ENCODE measurements around the gene HOXB7. TPM values are rescaled to one million over a fixed set of nuclear protein-coding genes. Genes with fewer than 3 reads are reported as not detected.
A peak's percentile ranks its signal among the peaks of the same experiment; 100 is the strongest.

Gene HOXB7
- total and polyA plus RNA-seq, 2 experiments from 2014 or later, result 11.1 to 18.9 TPM

DNA sequence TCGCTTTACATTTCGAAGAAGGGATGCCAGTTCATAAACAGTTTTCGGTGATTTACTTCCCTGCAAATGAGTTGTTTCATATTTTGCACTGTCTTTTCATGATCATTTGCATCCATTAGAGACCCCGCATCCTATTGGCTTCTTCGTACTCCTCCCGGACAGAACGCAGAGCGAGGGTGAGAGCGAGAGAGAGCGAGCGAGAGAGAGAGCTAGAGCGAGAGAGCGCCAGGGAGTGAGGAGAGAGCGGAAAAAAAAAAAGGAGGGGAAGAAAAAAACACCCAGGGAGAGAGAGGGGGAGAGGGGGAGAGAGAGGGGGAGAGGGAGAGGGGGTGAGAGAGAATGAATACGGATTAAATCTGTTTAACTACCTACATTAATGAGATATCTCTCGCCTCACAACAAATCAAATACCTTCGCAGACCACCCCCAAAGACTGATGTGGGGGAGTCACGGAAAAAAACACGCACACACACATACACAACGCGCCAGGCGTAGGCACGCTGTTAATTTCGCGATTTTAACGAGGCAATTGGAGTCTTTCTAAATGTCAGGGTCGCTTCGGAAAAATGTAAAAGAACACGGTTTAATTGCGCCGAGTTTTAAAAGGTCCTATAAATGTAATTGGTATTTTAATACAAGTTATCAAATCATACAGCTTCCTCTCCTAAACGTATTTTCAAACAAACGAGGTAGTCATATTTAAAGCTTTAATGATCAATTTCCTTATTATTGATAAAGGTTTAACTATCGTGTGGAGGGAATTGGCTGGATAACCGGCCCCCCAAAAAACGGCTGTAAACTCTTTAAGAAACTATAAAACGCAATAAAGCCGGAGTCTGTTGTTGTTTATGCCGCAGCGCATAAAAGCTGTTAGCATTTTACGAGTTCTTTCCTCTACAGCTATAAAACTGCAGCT is 4.5 kb upstream of the HOXB7 start, which contains the start of gene HOXB8:
TSS of gene HOXB8 (minus strand) at position 246 of the 916 bp plus-strand sequence. CDS start 588 bp downstream, outside the sequence.
- Histone ChIP-seq H3K9me2 (ENCODE audit: insufficient read depth) (no peaks in the 10 kb centered on the region), H2AFZ (no peak within 1 kb of the TSS), H3K9me3 (ENCODE audit: low read depth) (no peaks in the 10 kb centered on the region), H3K27me3 (replicated peaks; ENCODE audit: insufficient read depth) (peaks cover 67% of the 10 kb centered on the region), H4K20me1 (ENCODE audit: insufficient read depth) (no peaks in the 10 kb centered on the region), H3K9ac (no peak within 1 kb of the TSS), H3K36me3 (ENCODE audit: low read depth) (no peaks in the 10 kb centered on the region), H3K4me3 (no peak within 1 kb of the TSS), H3K79me2 (ENCODE audit: insufficient read depth) (no peaks in the 10 kb centered on the region), H3K4me2 (ENCODE audit: unreplicated experiment) (no peak within 1 kb of the TSS), H3K4me1 (ENCODE audit: insufficient read depth) (no peaks in the 10 kb centered on the region; the same call in 1 of the 2 replicates), H3K27ac (no peak within 1 kb of the TSS), H3F3A (ENCODE audit: insufficient read depth) (no peaks in the 10 kb centered on the region)
- in situ Hi-C loops (cut with MboI), result no loop called here
- TF ChIP-seq EZH2phosphoT487 (IDR thresholded peaks at IDR 0.05; ENCODE audit: insufficient read depth, low read depth), result peak; percentile 77; the same call in 1 of the 2 replicates
- TF ChIP-seq EZH2 (IDR thresholded peaks at IDR 0.05; ENCODE audit: insufficient read depth, poor library complexity, severe bottlenecking), result peak; percentile 97
- 18 to 23% methylated on average over 39 to 41 of the region's 41 CpGs for WGBS, 2 experiments (ENCODE audit: low coverage in 1 of 2, low lambda C conversion rate in 2 of 2, missing lambda C conversion rate in 2 of 2)
- no peak for DNase-seq

DNA sequence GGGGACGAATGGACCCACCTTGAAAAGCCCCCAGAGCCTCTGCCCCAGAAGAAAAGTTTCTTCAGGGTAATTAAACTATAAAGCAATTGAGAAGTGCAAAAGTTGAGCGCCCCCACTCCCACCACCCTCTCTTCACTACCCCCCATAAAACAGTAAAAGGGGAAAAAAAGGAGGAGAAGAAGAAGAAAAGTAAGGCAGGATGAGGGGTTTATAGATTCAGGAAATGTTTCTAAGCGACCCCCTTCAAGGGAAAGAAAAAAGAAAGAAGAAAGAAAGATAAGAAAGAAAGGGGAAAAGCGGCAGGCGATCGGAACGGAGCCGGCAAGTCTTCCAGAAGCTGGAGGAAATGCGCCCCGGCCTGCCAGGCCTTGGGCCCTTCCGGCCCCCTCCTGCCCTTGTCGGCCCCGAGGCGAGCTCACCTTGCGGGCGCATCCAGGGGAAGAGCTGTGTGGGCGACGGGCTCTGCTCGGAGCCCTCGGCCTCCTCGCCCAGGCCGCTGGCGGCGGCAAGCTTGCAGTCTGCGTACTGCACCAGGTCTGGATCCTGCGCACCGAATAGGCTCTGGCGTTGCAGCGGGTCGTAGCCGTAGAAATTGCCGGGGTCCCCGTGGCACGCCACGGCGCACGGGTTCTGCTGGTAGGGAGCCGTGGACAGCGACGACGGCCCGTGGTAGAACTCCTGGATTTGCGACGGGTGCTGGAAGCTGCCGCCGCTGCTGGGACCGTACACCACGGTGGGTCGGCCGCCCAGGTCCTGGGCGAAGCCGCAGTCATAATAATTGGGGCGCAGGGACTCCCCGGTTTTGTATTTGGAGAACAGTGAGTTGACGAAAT is 3.3 kb upstream of the HOXB7 start:
- Histone ChIP-seq H3F3A (ENCODE audit: insufficient read depth) (no peaks in the 10 kb centered on the region), H3K4me3 (no peak overlapping the region), H3K9ac (no peak overlapping the region), H3K27me3 (replicated peaks; ENCODE audit: insufficient read depth) (peaks cover 54% of the 10 kb centered on the region), H3K27ac (no peak overlapping the region), H3K79me2 (ENCODE audit: insufficient read depth) (no peaks in the 10 kb centered on the region), H3K9me3 (ENCODE audit: low read depth) (no peaks in the 10 kb centered on the region), H3K9me2 (ENCODE audit: insufficient read depth) (no peaks in the 10 kb centered on the region), H2AFZ (no peak overlapping the region), H3K4me1 (ENCODE audit: insufficient read depth) (no peaks in the 10 kb centered on the region; the same call in 1 of the 2 replicates), H4K20me1 (ENCODE audit: insufficient read depth) (no peaks in the 10 kb centered on the region), H3K36me3 (ENCODE audit: low read depth) (no peaks in the 10 kb centered on the region), H3K4me2 (ENCODE audit: unreplicated experiment) (no peak overlapping the region)
- peak; percentile 36 for DNase-seq
- in situ Hi-C loops (cut with MboI), result no loop called here
- WGBS, 2 experiments (ENCODE audit: low coverage in 1 of 2, low lambda C conversion rate in 2 of 2, missing lambda C conversion rate in 2 of 2), result 15% methylated on average over 41 to 55 of the region's 55 CpGs
- TF ChIP-seq EZH2 (IDR thresholded peaks at IDR 0.05; ENCODE audit: insufficient read depth, poor library complexity, severe bottlenecking) (peak; percentile 97), EZH2phosphoT487 (IDR thresholded peaks at IDR 0.05; ENCODE audit: insufficient read depth, low read depth) (peak; percentile 81)

DNA sequence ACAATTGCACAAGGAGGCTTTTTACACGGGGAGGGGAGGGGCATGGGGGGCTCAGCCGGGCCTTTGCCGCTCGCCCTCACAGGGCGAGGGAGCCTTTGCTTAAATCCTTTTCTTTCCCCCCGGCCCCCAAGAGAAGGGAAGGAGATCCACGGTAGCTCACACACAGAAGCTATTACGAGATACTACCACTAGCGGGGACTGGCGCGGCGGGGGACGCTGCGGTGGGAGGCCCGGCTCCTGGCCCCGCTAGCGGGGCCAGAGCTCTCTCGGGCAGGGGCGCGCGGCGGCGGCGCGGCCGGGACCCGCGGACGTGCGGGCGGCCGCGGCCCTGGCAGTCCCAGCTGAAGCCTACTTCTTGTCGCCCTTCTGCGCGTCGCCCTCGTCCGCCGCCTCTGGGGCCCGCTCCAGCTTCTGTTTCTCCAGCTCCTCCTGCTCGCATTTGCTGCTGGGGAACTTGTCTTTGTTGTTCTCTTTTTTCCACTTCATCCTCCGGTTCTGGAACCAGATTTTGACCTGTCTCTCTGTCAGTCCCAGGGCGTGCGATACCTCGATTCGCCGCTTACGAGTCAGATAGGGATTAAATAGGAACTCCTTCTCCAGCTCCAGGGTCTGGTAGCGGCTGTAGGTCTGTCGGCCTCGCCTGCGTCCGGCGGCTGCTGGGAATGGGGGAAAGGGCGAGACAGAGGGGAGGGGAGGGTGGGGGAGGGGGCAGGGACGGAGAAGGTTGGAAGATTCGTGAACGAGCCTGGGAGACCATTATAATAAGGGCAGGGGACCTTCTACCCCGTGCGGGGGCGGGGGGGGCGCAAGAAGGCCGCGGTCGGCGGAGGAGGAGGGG is 2.3 kb upstream of the HOXB7 start:
- Histone ChIP-seq H3K9me3 (ENCODE audit: low read depth) (no peaks in the 10 kb centered on the region), H3K27me3 (replicated peaks; ENCODE audit: insufficient read depth) (peaks cover 46% of the 10 kb centered on the region), H3K79me2 (ENCODE audit: insufficient read depth) (no peaks in the 10 kb centered on the region), H3K9ac (peak overlapping the region; percentile 39; the same call in 1 of the 2 replicates), H3K36me3 (ENCODE audit: low read depth) (no peaks in the 10 kb centered on the region), H3K27ac (no peak overlapping the region), H3K4me3 (peak overlapping the region; percentile 72), H3K4me1 (ENCODE audit: insufficient read depth) (no peaks in the 10 kb centered on the region; the same call in 1 of the 2 replicates), H3K4me2 (ENCODE audit: unreplicated experiment) (peak overlapping the region; percentile 93), H4K20me1 (ENCODE audit: insufficient read depth) (no peaks in the 10 kb centered on the region), H3K9me2 (ENCODE audit: insufficient read depth) (no peaks in the 10 kb centered on the region), H3F3A (ENCODE audit: insufficient read depth) (no peaks in the 10 kb centered on the region), H2AFZ (peak overlapping the region; percentile 85)
- in situ Hi-C loops (cut with MboI), result no loop called here
- TF ChIP-seq EZH2 (IDR thresholded peaks at IDR 0.05; ENCODE audit: insufficient read depth, poor library complexity, severe bottlenecking), result no peak
- TF ChIP-seq EZH2phosphoT487 (IDR thresholded peaks at IDR 0.05; ENCODE audit: insufficient read depth, low read depth), result 0 out of 2 replicates have a peak, but pooled peaks have one; percentile 11
- DNase-seq, result peak; percentile 76
- 4 to 6% methylated on average over 42 to 56 of the region's 67 CpGs for WGBS, 2 experiments (ENCODE audit: low coverage in 1 of 2, low lambda C conversion rate in 2 of 2, missing lambda C conversion rate in 2 of 2)

Measured in GM23248 (cell line).